LoVo (cell line): ENCODE results near the gene GLYATL1.
A peak's percentile ranks its signal among the peaks of the same experiment; 100 is the strongest.

Source experiments
- DNase-seq: peaks from one replicate; pipeline ENCODE4 v3.0.0-alpha.2; 2016; ENCODE audit warnings: low spot score

GLYATL1 gene

GRCh38 chr11:58939277-58939676, at the start of gene GLYATL1:
Gene GLYATL1 (plus strand): TSS chr11:58939488. CDS start chr11:58947088, 7,600 bp downstream.
- DNase-seq = no peak

GRCh38 chr11:58893899-58894298, 45.4 kb upstream of the GLYATL1 start:
- no peak for DNase-seq

- DNase-seq = no peak
Observed at GRCh38 chr11:58898106-58898505, 41.2 kb upstream of the GLYATL1 start.

- peak; percentile 37 for DNase-seq
Observed at GRCh38 chr11:58900479-58901420, 38.5 kb upstream of the GLYATL1 start.

GRCh38 chr11:58902881-58903280, 36.4 kb upstream of the GLYATL1 start:
- no peak for DNase-seq

GRCh38 chr11:58905011-58905720, 34.1 kb upstream of the GLYATL1 start:
- DNase-seq = no peak

- DNase-seq = no peak
Observed at GRCh38 chr11:58905721-58906547, 33.4 kb upstream of the GLYATL1 start.

GRCh38 chr11:58907780-58908179, 31.5 kb upstream of the GLYATL1 start:
- DNase-seq = no peak

GRCh38 chr11:58912124-58912523, 27.2 kb upstream of the GLYATL1 start:
- no peak for DNase-seq

GRCh38 chr11:58913685-58914084, 25.6 kb upstream of the GLYATL1 start:
- DNase-seq = no peak

GRCh38 chr11:58914821-58915543, 24.3 kb upstream of the GLYATL1 start:
- DNase-seq = no peak

GRCh38 chr11:58916637-58917036, 22.7 kb upstream of the GLYATL1 start:
- DNase-seq = no peak

GRCh38 chr11:58917159-58917783, 22.0 kb upstream of the GLYATL1 start:
- no peak for DNase-seq

GRCh38 chr11:58919561-58919960, 19.7 kb upstream of the GLYATL1 start:
- DNase-seq = no peak

- no peak for DNase-seq
Observed at GRCh38 chr11:58919980-58920379, 19.3 kb upstream of the GLYATL1 start.

- DNase-seq = no peak
Observed at GRCh38 chr11:58921778-58922390, 17.4 kb upstream of the GLYATL1 start.

GRCh38 chr11:58922479-58922878, 16.8 kb upstream of the GLYATL1 start:
- DNase-seq = no peak

GRCh38 chr11:58923300-58923788, 15.9 kb upstream of the GLYATL1 start:
- peak; percentile 9 for DNase-seq

- no peak for DNase-seq
Observed at GRCh38 chr11:58924230-58924629, 15.1 kb upstream of the GLYATL1 start.

GRCh38 chr11:58926251-58926650, 13.0 kb upstream of the GLYATL1 start:
- DNase-seq = no peak
